ENCODE results near the gene TSHZ3. TPM values are rescaled to one million over a fixed set of nuclear protein-coding genes. Genes with fewer than 3 reads are reported as not detected.

TSHZ3 gene
- total RNA-seq, 4 donors from 2014 or later = 4.9 to 8.1 (median 7.5) TPM

- no peak for TF ChIP-seq CTCF (IDR thresholded peaks at IDR 0.05; ENCODE audit: low read depth)
These were observed 71.7 kb downstream of the TSHZ3 start for GRCh38 chr19:31277516-31277915.

GRCh38 chr19:31276831-31277230 lies 72.4 kb downstream of the TSHZ3 start:
- no peak for TF ChIP-seq CTCF (IDR thresholded peaks at IDR 0.05; ENCODE audit: low read depth)

GRCh38 chr19:31275068-31275334 lies 74.2 kb downstream of the TSHZ3 start:
- TF ChIP-seq CTCF (IDR thresholded peaks at IDR 0.05; ENCODE audit: low read depth) = no peak

- TF ChIP-seq CTCF (IDR thresholded peaks at IDR 0.05; ENCODE audit: low read depth) = no peak
These were observed 74.8 kb downstream of the TSHZ3 start for GRCh38 chr19:31274251-31275067.

- TF ChIP-seq CTCF (IDR thresholded peaks at IDR 0.05; ENCODE audit: low read depth) = no peak
These were observed 76.6 kb downstream of the TSHZ3 start for GRCh38 chr19:31272583-31273106.

- TF ChIP-seq CTCF (IDR thresholded peaks at IDR 0.05; ENCODE audit: low read depth) = no peak
These were observed 77.8 kb downstream of the TSHZ3 start for GRCh38 chr19:31271306-31271911.

GRCh38 chr19:31270897-31271296 lies 78.3 kb downstream of the TSHZ3 start:
- TF ChIP-seq CTCF (IDR thresholded peaks at IDR 0.05; ENCODE audit: low read depth) = no peak
